Neutrophil (primary cell): ENCODE measurements around the gene TREML1.

Source experiments
- H3K27ac ChIP-seq: fragments of 200-600 bp; sonication (generic); 2 replicates; pipeline ENCODE4 v1.5.1; 2016; ENCODE audit warnings: mild to moderate bottlenecking, moderate library complexity
- H3K27me3 ChIP-seq: fragments of 200-600 bp; sonication (generic); 2 replicates; pipeline ENCODE4 v1.6.0; 2016; ENCODE audit warnings: mild to moderate bottlenecking
- H3K36me3 ChIP-seq: fragments of 200-600 bp; sonication (generic); 2 replicates; pipeline ENCODE4 v1.5.1; 2017
- H3K4me1 ChIP-seq, 2 experiments: fragments of 200-600 bp in 1 of 2; sonication (generic) in 1 of 2; 1 replicate in 1 of 2; 2 replicates in 1 of 2; pipeline versions ENCODE4 v1.5.1 to v1.6.1; 2013 to 2016; ENCODE audit warnings: low read depth in 1 of 2, low read length in 1 of 2, mild to moderate bottlenecking in 1 of 2, moderate library complexity in 1 of 2; ENCODE audit not compliant: control insufficient read depth in 1 of 2, insufficient read depth in 1 of 2
- H3K4me3 ChIP-seq, 2 experiments: fragments of 200-600 bp in 1 of 2; sonication (generic) in 1 of 2; 1 replicate in 1 of 2; 2 replicates in 1 of 2; pipeline ENCODE4 v1.5.1; 2013 to 2016; ENCODE audit warnings: low read depth in 1 of 2, low read length in 1 of 2, mild to moderate bottlenecking in 1 of 2, moderate library complexity in 1 of 2
- H3K9me3 ChIP-seq: fragments of 200-600 bp; sonication (generic); 2 replicates; pipeline ENCODE4 v1.5.1; 2016
- CTCF ChIP-seq: fragments of 200-600 bp; sonication (generic); IDR thresholded peaks from 2 replicates; pipeline ENCODE4 v1.5.1; 2016; ENCODE audit warnings: antibody characterized with exemption

The TREML1 gene

GRCh38 chr6:41161380-41161779 lies 7.2 kb upstream of the TREML1 start:
- Histone ChIP-seq H3K4me3 (no peak overlapping the region), H3K27ac (no peak overlapping the region), H3K4me1 (peaks cover 15 to 21% of the 10 kb centered on the region in 2 experiments), H3K27me3 (no peaks in the 10 kb centered on the region), H3K9me3 (no peaks in the 10 kb centered on the region), H3K36me3 (no peaks in the 10 kb centered on the region)
- TF ChIP-seq CTCF, result no peak

GRCh38 chr6:41160933-41161332 lies 6.8 kb upstream of the TREML1 start:
- Histone ChIP-seq H3K27ac (no peak overlapping the region), H3K9me3 (no peaks in the 10 kb centered on the region), H3K27me3 (no peaks in the 10 kb centered on the region), H3K36me3 (no peaks in the 10 kb centered on the region), H3K4me1 (peaks cover 15 to 21% of the 10 kb centered on the region in 2 experiments), H3K4me3 (no peak overlapping the region)
- TF ChIP-seq CTCF, result no peak

GRCh38 chr6:41159415-41160082 lies 5.4 kb upstream of the TREML1 start:
- Histone ChIP-seq H3K4me1 (peaks cover 15 to 21% of the 10 kb centered on the region in 2 experiments), H3K36me3 (no peaks in the 10 kb centered on the region), H3K27me3 (no peaks in the 10 kb centered on the region), H3K27ac (no peak overlapping the region), H3K9me3 (no peaks in the 10 kb centered on the region), H3K4me3 (no peak overlapping the region)
- no peak for TF ChIP-seq CTCF

- no peak for TF ChIP-seq CTCF
- no peaks in the 10 kb centered on the region for H3K27me3 ChIP-seq
- no peak overlapping the region for H3K4me3 ChIP-seq
- no peaks in the 10 kb centered on the region for H3K9me3 ChIP-seq
- no peaks in the 10 kb centered on the region for H3K36me3 ChIP-seq
- peaks cover 15 to 21% of the 10 kb centered on the region in 2 experiments for H3K4me1 ChIP-seq
- H3K27ac ChIP-seq, result peak overlapping the region; percentile 64
These were observed 3.2 kb upstream of the TREML1 start for GRCh38 chr6:41157323-41157722.

- H3K27me3 ChIP-seq, result no peaks in the 10 kb centered on the region
- no peaks in the 10 kb centered on the region for H3K9me3 ChIP-seq
- TF ChIP-seq CTCF, result no peak
- no peaks in the 10 kb centered on the region for H3K36me3 ChIP-seq
- peak overlapping the region; percentile 64 for H3K27ac ChIP-seq
- H3K4me3 ChIP-seq, result no peak overlapping the region
- H3K4me1 ChIP-seq, result peaks cover 11 to 16% of the 10 kb centered on the region in 2 experiments
These were observed 2.6 kb upstream of the TREML1 start for GRCh38 chr6:41156771-41157170.
